HG03095 (cell line): ENCODE data around the gene TAGLN2.

Experiments used
- ATAC-seq: cut with Tn5 transposase; IDR thresholded peaks from one replicate; pipeline ENCODE4 v1.9.1; 2021; ENCODE audit warnings: moderate library complexity; ENCODE audit not compliant: unreplicated experiment

Gene TAGLN2

DNA sequence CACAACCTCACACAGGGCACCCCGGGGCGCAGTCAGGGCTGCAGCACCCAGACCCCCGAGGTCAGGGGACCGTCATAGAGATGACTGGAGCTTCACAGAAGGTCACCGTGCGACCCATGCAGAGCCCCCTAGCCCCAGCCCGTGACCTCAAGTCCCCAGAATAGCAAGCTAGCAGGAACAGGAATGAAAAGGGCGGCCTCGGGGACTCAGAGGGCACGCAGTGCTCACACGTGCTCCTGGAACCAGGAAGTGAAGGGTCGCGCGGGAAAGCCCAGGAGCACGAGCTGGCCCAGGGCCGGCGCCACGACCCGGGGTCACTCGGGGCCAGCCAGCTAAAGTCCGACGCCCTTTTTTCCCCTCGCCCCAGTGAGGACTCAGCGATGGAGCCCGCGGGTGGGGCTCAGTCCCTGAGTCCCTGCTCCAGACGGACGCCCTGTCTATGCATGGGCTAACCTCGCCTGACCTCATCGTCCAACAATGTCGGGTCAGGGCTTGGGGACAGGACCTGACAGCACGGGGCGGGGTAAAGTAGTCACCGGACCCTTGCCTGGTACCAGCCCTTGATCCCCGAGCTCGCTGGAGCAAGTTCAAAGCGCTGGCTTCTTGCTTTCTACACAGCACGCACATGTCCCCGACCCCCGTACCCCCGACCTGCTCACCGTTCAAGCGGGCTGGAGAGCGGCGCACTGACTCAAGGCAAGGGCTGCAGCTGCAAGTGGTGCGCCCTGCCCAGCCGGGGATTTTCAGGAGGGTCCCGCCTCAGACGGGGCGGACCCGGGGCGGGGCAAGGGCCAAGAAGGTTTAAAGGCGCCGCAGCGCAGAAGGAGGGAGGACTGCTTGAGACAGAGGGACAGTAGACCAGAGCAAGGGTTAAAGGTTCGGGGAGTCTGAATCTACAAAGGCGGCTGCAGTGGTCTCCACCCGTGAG is at the start of gene TAGLN2:
Gene TAGLN2, minus strand, starts transcription at position 717 of the 928 bp plus-strand sequence. CDS start 4,998 bp downstream, outside the sequence.
- peak; percentile 54 for ATAC-seq

DNA sequence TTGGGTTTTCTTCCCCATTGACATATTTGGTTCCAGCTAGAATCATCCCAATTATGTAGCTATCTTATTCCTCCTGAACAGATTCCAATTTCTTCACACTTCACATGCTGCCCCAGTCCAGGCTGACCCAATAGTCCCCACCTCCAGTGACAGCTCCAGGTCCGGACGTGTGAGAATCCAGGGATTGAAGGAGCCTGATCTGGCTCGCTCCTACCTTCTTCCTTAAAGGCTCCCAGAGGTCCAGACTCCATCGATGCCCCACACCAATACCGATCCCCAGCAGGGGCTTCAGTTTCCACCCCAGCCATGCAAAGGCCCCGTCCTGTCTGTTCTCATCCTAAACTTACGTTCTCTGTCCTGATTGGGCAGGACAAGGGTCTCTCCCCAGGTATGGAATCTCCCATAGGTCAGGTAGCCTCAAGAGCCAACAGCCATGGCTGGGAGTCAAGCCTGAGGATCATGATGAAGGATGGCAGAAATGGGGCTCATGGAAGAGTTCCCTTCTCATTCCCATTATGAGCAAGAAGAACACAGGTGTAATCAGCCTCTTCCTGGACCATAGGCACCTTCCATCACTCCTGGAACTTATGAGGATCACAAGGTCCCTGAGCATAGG is 49.2 kb upstream of the TAGLN2 start:
- ATAC-seq = no peak

GRCh38 chr1:159973350-159973940 is 48.1 kb upstream of the TAGLN2 start:
- no peak for ATAC-seq

- ATAC-seq = no peak
Observed at GRCh38 chr1:159972443-159973205, 47.3 kb upstream of the TAGLN2 start.

- no peak for ATAC-seq
Observed at GRCh38 chr1:159970932-159971342, 45.6 kb upstream of the TAGLN2 start.

- no peak for ATAC-seq
Observed at GRCh38 chr1:159968901-159969300, 43.6 kb upstream of the TAGLN2 start.

- no peak for ATAC-seq
Observed at GRCh38 chr1:159965263-159965662, 40.0 kb upstream of the TAGLN2 start.

DNA sequence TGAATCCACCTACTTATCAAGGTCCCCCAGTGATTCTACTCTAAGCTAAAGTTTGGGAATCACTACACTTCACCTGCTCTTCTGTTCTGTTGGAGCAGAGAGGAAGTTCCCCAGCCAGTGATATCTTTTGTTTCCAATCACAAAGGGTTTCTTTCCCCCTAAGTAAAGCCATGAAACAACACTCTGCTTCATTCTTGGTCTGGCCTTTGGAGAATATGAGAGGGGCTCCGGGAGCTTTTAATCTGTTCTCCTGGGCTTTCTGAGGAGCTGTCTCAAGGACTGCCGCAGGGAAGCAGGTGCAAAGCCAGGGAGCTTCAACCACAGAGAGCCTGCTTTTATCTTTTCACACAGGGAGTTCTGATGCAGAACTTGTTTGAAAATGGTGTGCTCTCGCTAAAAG is 38.8 kb upstream of the TAGLN2 start:
- ATAC-seq = no peak

- ATAC-seq = no peak
Observed at GRCh38 chr1:159962176-159962575, 36.9 kb upstream of the TAGLN2 start.

- ATAC-seq = no peak
Observed at GRCh38 chr1:159961636-159962035, 36.3 kb upstream of the TAGLN2 start.

DNA sequence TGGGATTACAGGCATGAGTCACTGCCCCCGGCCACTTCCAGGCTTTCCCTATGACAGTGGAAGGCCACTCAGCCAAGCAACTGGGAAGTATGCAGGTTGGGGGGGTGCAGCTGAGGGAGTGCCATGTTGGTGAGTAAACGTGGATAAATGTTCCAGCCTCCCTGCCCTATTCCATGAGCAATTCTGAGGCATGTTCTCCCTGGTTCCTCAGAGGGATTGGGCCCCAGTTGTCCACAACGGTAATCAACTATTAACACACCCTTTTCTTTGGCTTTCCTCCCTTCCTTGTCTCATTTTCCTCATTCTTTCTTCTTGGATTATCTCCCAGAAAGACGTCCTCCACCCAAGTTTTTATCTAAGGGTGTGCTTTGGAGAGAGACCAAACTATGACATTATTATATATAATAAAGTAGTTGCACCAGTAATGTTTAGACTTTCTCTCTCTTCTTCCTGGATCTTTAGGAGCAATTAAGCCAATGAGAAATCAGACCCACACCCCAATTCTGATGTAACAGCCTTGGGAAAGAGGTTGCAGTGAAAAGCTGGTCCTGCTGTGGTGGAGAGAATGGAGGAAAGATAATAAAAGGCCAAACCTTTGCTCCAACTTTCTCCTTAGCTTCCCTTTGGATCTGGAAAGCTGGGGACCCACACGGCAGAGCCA is 35.5 kb upstream of the TAGLN2 start:
- ATAC-seq = no peak

GRCh38 chr1:159959451-159959850 is 34.1 kb upstream of the TAGLN2 start:
- ATAC-seq = no peak

- no peak for ATAC-seq
Observed at GRCh38 chr1:159958719-159959380, 33.5 kb upstream of the TAGLN2 start.

DNA sequence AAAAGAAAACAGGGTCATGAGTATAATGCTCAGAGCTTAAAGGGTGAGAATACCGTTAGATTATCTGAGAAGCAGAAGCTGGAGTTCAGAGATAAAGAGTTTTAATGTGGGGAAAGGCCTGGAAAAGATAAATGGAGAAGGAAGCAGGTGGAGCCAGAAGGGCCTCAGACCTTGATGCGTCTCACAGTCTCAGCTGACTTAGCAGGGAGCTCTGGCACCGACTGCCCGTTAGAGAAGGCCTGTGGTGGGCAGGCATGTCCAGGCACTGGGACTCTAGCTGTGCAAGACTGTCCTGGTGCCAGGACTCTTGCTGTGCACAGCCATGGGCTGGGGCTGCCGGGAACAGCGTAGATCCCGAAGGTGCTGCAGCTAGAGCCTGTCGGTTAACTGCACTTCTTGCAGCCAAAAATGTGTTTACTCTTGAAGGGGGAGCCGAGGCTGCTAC is 32.5 kb upstream of the TAGLN2 start:
- ATAC-seq = no peak

GRCh38 chr1:159955456-159955855 is 30.1 kb upstream of the TAGLN2 start:
- no peak for ATAC-seq

DNA sequence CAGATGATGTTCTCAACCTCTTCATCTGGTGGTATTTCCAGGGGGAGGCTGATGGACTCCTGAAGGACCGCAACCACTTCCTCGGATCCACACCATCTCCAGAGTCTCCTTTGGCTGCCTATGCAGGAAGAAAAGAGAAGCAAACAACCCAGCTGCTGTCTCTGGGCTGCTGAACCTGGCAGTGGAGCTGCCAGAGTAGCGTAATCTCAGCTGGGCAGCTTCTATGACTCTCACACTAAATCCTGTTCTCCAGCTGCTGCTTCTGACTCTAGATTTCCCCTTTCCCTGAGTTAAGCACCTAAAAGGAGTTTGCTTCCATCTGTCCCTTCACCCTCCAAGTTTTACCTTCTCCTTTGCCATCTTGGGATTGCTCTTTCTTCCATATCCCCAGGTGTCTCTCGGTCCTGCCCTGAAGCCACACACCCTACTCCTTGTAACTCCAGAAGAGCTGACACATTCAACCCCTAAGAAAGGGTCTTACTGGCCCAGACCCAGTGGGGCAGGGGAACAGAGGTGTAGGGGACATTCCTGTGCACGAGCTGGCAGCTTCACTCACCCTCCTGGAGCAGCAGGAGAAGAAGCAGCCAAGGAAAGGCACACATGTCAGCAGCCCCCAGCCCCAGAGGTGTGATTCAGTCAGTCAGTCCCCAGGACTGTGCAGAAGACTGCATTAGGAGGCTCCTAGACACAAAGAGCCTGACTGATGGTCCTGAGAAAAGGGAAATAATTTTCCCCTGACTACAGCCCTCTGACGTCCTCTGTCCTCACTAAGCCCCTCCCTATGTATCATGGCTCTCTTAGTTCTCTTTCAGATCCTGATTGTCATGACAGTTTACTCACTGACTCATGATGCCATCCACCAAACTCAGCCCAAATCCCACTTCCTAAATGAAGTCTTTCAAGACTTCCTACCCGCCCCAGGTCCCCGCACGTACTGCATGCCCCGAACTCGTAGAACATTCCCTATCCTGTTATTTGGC is 28.5 kb upstream of the TAGLN2 start, which contains the start of gene SLAMF9:
Gene SLAMF9, minus strand, starts transcription at position 702 of the 980 bp plus-strand sequence. Its CDS starts 100 bp downstream, at position 602.
- ATAC-seq = no peak

- no peak for ATAC-seq
Observed at GRCh38 chr1:159952932-159953331, 27.6 kb upstream of the TAGLN2 start.

- no peak for ATAC-seq
Observed at GRCh38 chr1:159951551-159951950, 26.2 kb upstream of the TAGLN2 start.

GRCh38 chr1:159951016-159951415 is 25.7 kb upstream of the TAGLN2 start:
- no peak for ATAC-seq
